GM06990 (cell line): ENCODE results near the gene ABCG5.

Experiments used
- DNase-seq: peaks from one replicate; pipeline ENCODE4 v3.0.0-alpha.2; 2011; ENCODE audit not compliant: insufficient read length; ENCODE audit errors: extremely low read depth
- H3K27me3 ChIP-seq: replicated peaks from 2 replicates; pipeline ENCODE4 v1.6.0; 2011; ENCODE audit warnings: low read length; ENCODE audit not compliant: control insufficient read depth, insufficient read depth
- H3K36me3 ChIP-seq: 2 replicates; pipeline ENCODE4 v1.5.1; 2011; ENCODE audit warnings: low read length; ENCODE audit not compliant: control insufficient read depth, insufficient read depth
- H3K4me3 ChIP-seq: replicated peaks from 2 replicates; pipeline ENCODE4 v1.5.1; 2011; ENCODE audit warnings: low read depth, mild to moderate bottlenecking, control low read depth, low read length
- CTCF ChIP-seq: IDR thresholded peaks from 2 replicates; pipeline ENCODE4 v1.5.1; 2011; ENCODE audit warnings: low read length, control low read depth, mild to moderate bottlenecking, inconsistent platforms; ENCODE audit not compliant: insufficient read depth, poor library complexity, severe bottlenecking

Gene ABCG5

GRCh38 chr2:43777306-43777926 is 61.2 kb downstream of the ABCG5 start:
- H3K4me3 ChIP-seq: no peak overlapping the region
- no peaks in the 10 kb centered on the region for H3K27me3 ChIP-seq
- peaks cover 2% of the 10 kb centered on the region; the same call in 1 of the 2 replicates for H3K36me3 ChIP-seq
- no peak for DNase-seq
- no peak for TF ChIP-seq CTCF

GRCh38 chr2:43776324-43776723 is 62.3 kb downstream of the ABCG5 start:
- no peak overlapping the region for H3K4me3 ChIP-seq
- DNase-seq: no peak
- H3K27me3 ChIP-seq: no peaks in the 10 kb centered on the region
- TF ChIP-seq CTCF: no peak
- peaks cover 2% of the 10 kb centered on the region; the same call in 1 of the 2 replicates for H3K36me3 ChIP-seq

- TF ChIP-seq CTCF: no peak
- Histone ChIP-seq H3K27me3 (no peaks in the 10 kb centered on the region), H3K36me3 (peaks cover 2% of the 10 kb centered on the region; the same call in 1 of the 2 replicates), H3K4me3 (peak overlapping the region; percentile 93)
- no peak for DNase-seq
These were observed 64.0 kb downstream of the ABCG5 start for GRCh38 chr2:43774617-43775016.

GRCh38 chr2:43773876-43774613 is 64.6 kb downstream of the ABCG5 start, which contains the start of gene DYNC2LI1:
DYNC2LI1 (plus strand) TSS chr2:43774039; CDS start chr2:43774139, 100 bp downstream.
- H3K27me3 ChIP-seq: no peaks in the 10 kb centered on the region
- H3K36me3 ChIP-seq: peaks cover 2% of the 10 kb centered on the region; the same call in 1 of the 2 replicates
- DNase-seq: peak; percentile 86
- TF ChIP-seq CTCF: no peak
- H3K4me3 ChIP-seq: peak within 1 kb of the TSS; percentile 93

GRCh38 chr2:43766006-43766405 is 72.6 kb downstream of the ABCG5 start:
- H3K36me3 ChIP-seq: no peaks in the 10 kb centered on the region
- DNase-seq: no peak
- TF ChIP-seq CTCF: no peak
- H3K27me3 ChIP-seq: no peaks in the 10 kb centered on the region
- no peak overlapping the region for H3K4me3 ChIP-seq
